Esophagus muscularis mucosa (tissue), 4 donors: ENCODE results near the gene CCN5. TPM values are rescaled to one million over a fixed set of nuclear protein-coding genes. Genes with fewer than 3 reads are reported as not detected.
A peak's percentile ranks its signal among the peaks of the same experiment; 100 is the strongest.

Source experiments
- DNase-seq: peaks from one replicate; pipeline ENCODE4 v3.0.0-alpha.2; 2017; ENCODE audit errors: extremely low spot score
- H3K27ac ChIP-seq, 4 donors: fragments of 200-600 bp; sonication (generic); replicated peaks in 1 of 4; 1 replicate in 3 of 4; 2 replicates in 1 of 4; pipeline ENCODE4 v1.5.1; 2016 to 2019; ENCODE audit warnings: mild to moderate bottlenecking in 1 of 4
- H3K27me3 ChIP-seq, 4 donors: fragments of 200-600 bp; sonication (generic); one replicate each; pipeline versions ENCODE4 v1.5.1 to v1.6.0; 2016 to 2019
- H3K36me3 ChIP-seq, 4 donors: fragments of 200-600 bp; sonication (generic); one replicate each; pipeline ENCODE4 v1.5.1; 2016 to 2019
- H3K4me1 ChIP-seq, 4 donors: fragments of 200-600 bp; sonication (generic); one replicate each; pipeline ENCODE4 v1.5.1; 2016 to 2019
- H3K4me3 ChIP-seq, 4 donors: fragments of 200-600 bp; sonication (generic); 1 replicate in 2 of 4; 2 replicates in 2 of 4; pipeline ENCODE4 v1.5.1; 2016 to 2019; ENCODE audit warnings: mild to moderate bottlenecking in 4 of 4, moderate library complexity in 1 of 4
- H3K9me3 ChIP-seq, 4 donors: fragments of 200-600 bp; sonication (generic); 1 replicate in 3 of 4; 2 replicates in 1 of 4; pipeline ENCODE4 v1.5.1; 2016 to 2019
- CTCF ChIP-seq, 3 experiments: fragments of 200-600 bp in 2 of 3; fragments of 450-650 bp in 1 of 3; sonication (generic) in 2 of 3; IDR thresholded peaks; one replicate each; pipeline ENCODE4 v1.5.1; 2017 to 2019; ENCODE audit warnings: antibody characterized with exemption in 3 of 3, mild to moderate bottlenecking in 2 of 3, moderate library complexity in 1 of 3
- EP300 ChIP-seq: sonication (generic); formaldehyde crosslinking; IDR thresholded peaks from one replicate; pipeline ENCODE4 v1.6.1; 2017; ENCODE audit warnings: antibody characterized with exemption
- POLR2A ChIP-seq: fragments of 450-650 bp; IDR thresholded peaks from one replicate; pipeline ENCODE4 v1.6.1; 2017; ENCODE audit warnings: antibody characterized with exemption, moderate library complexity, mild to moderate bottlenecking, low read depth
- POLR2AphosphoS5 ChIP-seq, 2 donors: sonication (generic); formaldehyde crosslinking; IDR thresholded peaks; one replicate each; pipeline ENCODE4 v1.6.1; 2017; ENCODE audit warnings: antibody characterized with exemption in 2 of 2
- WGBS: methylation state at CpG from one replicate; pipeline ENCODE4 v1.1.5; 2018; 5-methylcytosine and 5-hydroxymethylcytosine counted together
- intact Hi-C: fragments of 100-400 bp; cut with DNase I; formaldehyde crosslinking; loops from one replicate; pipeline ENCODE4 v1.15.1; 2023
- total RNA-seq, 4 donors: library from RNA; depleted of rRNA; stranded (reverse); fragments of >200 nt; gene quantifications; one replicate each; pipeline versions ENCODE4 v1.1.0 to v1.2.1, GENCODE V29; 2016

Gene CCN5
- total RNA-seq, 4 donors from 2014 or later, result 350 to 833 (median 456) TPM

DNA sequence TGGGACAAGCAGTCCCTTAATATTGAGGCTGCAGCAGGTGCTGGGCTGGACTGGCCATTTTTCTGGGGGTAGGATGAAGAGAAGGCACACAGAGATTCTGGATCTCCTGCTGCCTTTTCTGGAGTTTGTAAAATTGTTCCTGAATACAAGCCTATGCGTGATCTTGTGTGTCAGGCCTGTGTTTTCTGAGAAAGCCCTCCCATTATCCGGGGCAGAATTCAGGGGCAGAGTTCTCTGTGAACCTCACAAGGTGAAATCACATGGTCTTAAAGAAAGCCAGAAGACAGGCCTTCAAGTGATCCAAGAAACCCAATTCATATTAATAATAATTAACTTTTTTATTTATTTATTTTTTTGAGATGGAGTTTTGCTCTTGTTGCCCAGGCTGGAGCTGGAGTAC, 12.5 kb downstream of the CCN5 start:
- peak overlapping the region; percentile 31 to 78 (median 56) for H3K27ac ChIP-seq
- intact Hi-C loops, result no loop called here
- no peak overlapping the region for H3K4me3 ChIP-seq
- peaks cover 29 to 66% (median 43%) of the 10 kb centered on the region in 4 donors for H3K4me1 ChIP-seq
- no peaks in the 10 kb centered on the region for H3K9me3 ChIP-seq
- WGBS, result 63% methylated on average over 2 of the region's 2 CpGs
- TF ChIP-seq CTCF (IDR thresholded peaks at IDR 0.05) (no peak), POLR2A (no peak), POLR2AphosphoS5 (IDR thresholded peaks at IDR 0.05) (no peak), EP300 (no peak)
- peaks cover 0 to 22% (median 7%) of the 10 kb centered on the region in 4 donors for H3K36me3 ChIP-seq
- H3K27me3 ChIP-seq, result no peaks in the 10 kb centered on the region
- DNase-seq, result no peak

DNA sequence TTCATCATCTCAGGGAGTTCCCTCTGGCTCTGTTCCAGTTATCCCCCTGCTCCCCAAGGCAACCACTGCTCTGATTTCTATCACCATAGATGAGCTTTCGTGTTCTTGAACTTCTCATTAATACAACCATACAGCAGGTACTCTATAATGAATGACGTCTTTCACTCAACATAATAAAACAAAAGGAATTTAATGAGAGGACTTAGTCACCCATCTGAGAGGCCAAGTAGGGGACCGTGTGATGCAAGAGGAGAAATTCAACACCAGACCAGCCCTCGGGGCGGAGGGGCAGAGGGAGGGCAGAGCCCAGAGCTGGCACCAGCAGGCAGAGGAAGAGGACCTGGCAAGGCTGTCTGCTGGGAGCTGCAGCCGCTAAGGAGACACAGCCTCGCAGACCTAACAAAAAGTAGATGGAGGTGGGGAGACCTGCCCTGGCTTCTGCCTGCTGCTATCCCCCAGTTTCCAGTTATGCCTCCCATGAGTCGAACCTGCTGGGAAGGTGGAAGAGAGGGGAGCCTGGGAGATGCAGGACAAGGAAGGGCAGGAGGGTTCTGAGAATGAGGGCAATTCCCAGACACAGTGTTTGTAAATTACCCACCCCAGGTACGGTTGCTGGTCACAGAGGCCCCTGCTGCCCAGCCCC, 13.8 kb downstream of the CCN5 start:
- DNase-seq, result no peak
- peaks cover 36 to 77% (median 55%) of the 10 kb centered on the region in 4 donors for H3K4me1 ChIP-seq
- H3K9me3 ChIP-seq, result no peaks in the 10 kb centered on the region
- no peaks in the 10 kb centered on the region for H3K27me3 ChIP-seq
- no peak for TF ChIP-seq EP300
- TF ChIP-seq POLR2AphosphoS5 (IDR thresholded peaks at IDR 0.05), result peak; percentile 59 to 92
- H3K27ac ChIP-seq, result peak overlapping the region; percentile 44 to 78 (median 54)
- peaks cover 0 to 17% (median 4%) of the 10 kb centered on the region in 4 donors for H3K36me3 ChIP-seq
- intact Hi-C loops, result no loop called here
- 26% methylated on average over 8 of the region's 9 CpGs for WGBS
- H3K4me3 ChIP-seq, result peak overlapping the region in 1 of 4 donors; percentile 25

DNA sequence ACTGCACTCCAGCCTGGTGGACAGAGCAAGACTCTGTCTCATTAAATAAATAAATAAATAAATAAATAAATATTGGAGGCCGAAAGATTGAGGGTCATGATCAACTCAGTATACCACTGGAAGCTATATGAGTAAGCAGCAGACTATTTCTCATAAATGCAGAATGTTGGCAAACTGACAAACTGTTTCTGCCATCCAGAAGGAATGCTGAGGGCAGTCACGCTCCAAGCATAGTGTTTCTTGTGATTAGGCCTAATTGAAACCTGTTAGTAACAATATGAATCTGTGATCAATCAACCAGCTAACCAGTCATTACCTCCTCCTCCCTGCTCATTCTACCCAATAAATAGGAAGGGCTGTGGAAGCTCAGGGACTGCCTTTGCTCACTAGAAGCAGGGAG, 15.3 kb downstream of the CCN5 start:
- peaks cover 0 to 8% (median 0%) of the 10 kb centered on the region in 4 donors for H3K36me3 ChIP-seq
- no peaks in the 10 kb centered on the region for H3K27me3 ChIP-seq
- intact Hi-C loops, result loop anchor here (10.0 kb wide), 2 partner anchors 116 to 346 kb away; no protein-coding TSS in a partner anchor
- DNase-seq, result no peak
- peak overlapping the region; percentile 27 to 78 (median 50) for H3K27ac ChIP-seq
- WGBS, result 76% methylated on average over 2 of the region's 2 CpGs
- TF ChIP-seq POLR2AphosphoS5 (IDR thresholded peaks at IDR 0.05), result peak in 1 of 2 donors; percentile 36
- TF ChIP-seq CTCF (IDR thresholded peaks at IDR 0.05), result no peak
- TF ChIP-seq POLR2A, result no peak
- no peaks in the 10 kb centered on the region for H3K9me3 ChIP-seq
- no peak overlapping the region for H3K4me3 ChIP-seq
- peaks cover 39 to 83% (median 59%) of the 10 kb centered on the region in 4 donors for H3K4me1 ChIP-seq

GRCh38 chr20:44731657-44732056, 16.5 kb downstream of the CCN5 start:
- 76% methylated on average over 8 of the region's 8 CpGs for WGBS
- no peak for DNase-seq
- H3K36me3 ChIP-seq, result peaks cover 0 to 4% (median 0%) of the 10 kb centered on the region in 4 donors
- H3K27ac ChIP-seq, result peak overlapping the region; percentile 28 to 78 (median 55)
- no peaks in the 10 kb centered on the region for H3K27me3 ChIP-seq
- H3K4me3 ChIP-seq, result no peak overlapping the region
- H3K4me1 ChIP-seq, result peaks cover 40 to 87% (median 61%) of the 10 kb centered on the region in 4 donors
- no peak for TF ChIP-seq EP300
- TF ChIP-seq POLR2AphosphoS5 (IDR thresholded peaks at IDR 0.05), result peak in 1 of 2 donors; percentile 15
- H3K9me3 ChIP-seq, result no peaks in the 10 kb centered on the region
- intact Hi-C loops, result loop anchor here (2.0 to 10.0 kb wide), 3 partner anchors 47 to 347 kb away; no protein-coding TSS in a partner anchor

- 73% methylated on average over 6 of the region's 6 CpGs for WGBS
- no peaks in the 10 kb centered on the region for H3K9me3 ChIP-seq
- peak overlapping the region; percentile 28 to 78 (median 55) for H3K27ac ChIP-seq
- H3K36me3 ChIP-seq, result peaks cover 0 to under 1% (median 0%) of the 10 kb centered on the region in 4 donors
- TF ChIP-seq POLR2A, result no peak
- no peak for TF ChIP-seq CTCF (IDR thresholded peaks at IDR 0.05)
- no peak for TF ChIP-seq POLR2AphosphoS5 (IDR thresholded peaks at IDR 0.05)
- TF ChIP-seq EP300, result no peak
- H3K4me1 ChIP-seq, result peaks cover 40 to 82% (median 60%) of the 10 kb centered on the region in 4 donors
- no peak for DNase-seq
- H3K4me3 ChIP-seq, result no peak overlapping the region
- H3K27me3 ChIP-seq, result no peaks in the 10 kb centered on the region
- intact Hi-C loops, result loop anchor here (2.0 to 10.0 kb wide), 3 partner anchors 48 to 348 kb away; no protein-coding TSS in a partner anchor
Observed at GRCh38 chr20:44732327-44732726, 17.2 kb downstream of the CCN5 start.
